ENCODE results near the gene KCNIP4. TPM values are rescaled to one million over a fixed set of nuclear protein-coding genes. Genes with fewer than 3 reads are reported as not detected.

KCNIP4 gene
- total and polyA plus RNA-seq, 2 experiments from 2014 or later, result 0.14 to 0.63 TPM

GRCh38 chr4:20992002-20992401 lies 956.6 kb downstream of the KCNIP4 start:
- H3K4me1 Mint-ChIP-seq, result peaks cover 12% of the 10 kb centered on the region; the same call in 2 of the 3 replicates
- H3K4me2 ChIP-seq, result no peak overlapping the region
- H3K27ac ChIP-seq (ENCODE audit: low read depth), result no peak overlapping the region
- H3K79me2 ChIP-seq (replicated peaks; ENCODE audit: insufficient read depth), result no peaks in the 10 kb centered on the region
- H3K4me1 ChIP-seq (ENCODE audit: insufficient read depth), result 0 out of 2 replicates have a peak, but pooled peaks cover 3% of the 10 kb centered on the region
- H3K9me2 ChIP-seq (ENCODE audit: insufficient read depth), result peaks cover 8% of the 10 kb centered on the region; the same call in 1 of the 2 replicates
- ATAC-seq, result no peak
- DNase-seq (ENCODE audit: low spot score), result no peak
- H2AFZ ChIP-seq, result no peak overlapping the region
- H3K27ac Mint-ChIP-seq, result no peak overlapping the region
- H3K36me3 ChIP-seq (ENCODE audit: insufficient read depth), result no peaks in the 10 kb centered on the region
- H3K36me3 Mint-ChIP-seq (ENCODE audit: low read depth), result no peaks in the 10 kb centered on the region
- peaks cover 3% of the 10 kb centered on the region for H3K27me3 Mint-ChIP-seq (ENCODE audit: insufficient read depth, low read depth, poor library complexity)
- no peak overlapping the region for H3K4me3 Mint-ChIP-seq
- peaks cover 3% of the 10 kb centered on the region; the same call in 2 of the 3 replicates for H3K9me3 Mint-ChIP-seq
- H3K4me3 ChIP-seq, result no peak overlapping the region
- H4K20me1 ChIP-seq (replicated peaks; ENCODE audit: insufficient read depth), result no peaks in the 10 kb centered on the region
- H3K27me3 ChIP-seq (ENCODE audit: insufficient read depth), result no peaks in the 10 kb centered on the region
- no peaks in the 10 kb centered on the region for H3F3A ChIP-seq (replicated peaks; ENCODE audit: low read depth)
- TF ChIP-seq CREB1 (CRISPR knock-in tag; IDR thresholded peaks at IDR 0.05; ENCODE audit: low read depth) (no peak), ZNF114 (CRISPR knock-in tag; IDR thresholded peaks at IDR 0.05) (no peak), ZNF331 (CRISPR knock-in tag; IDR thresholded peaks at IDR 0.05; ENCODE audit: low read depth) (no peak), POLR2AphosphoS5 (IDR thresholded peaks at IDR 0.05; ENCODE audit: low read depth) (no peak), NANOG (IDR thresholded peaks at IDR 0.05; ENCODE audit: borderline replicate concordance) (no peak), JUNB (IDR thresholded peaks at IDR 0.05; ENCODE audit: unreplicated experiment) (no peak), ZNF462 (CRISPR knock-in tag; IDR thresholded peaks at IDR 0.05) (no peak), CTCF (conservative IDR thresholded peaks at IDR 0.05; ENCODE audit: low read depth in 2 of 2) (no peak), REST (IDR thresholded peaks at IDR 0.05; ENCODE audit: unreplicated experiment) (no peak), EZH2 (IDR thresholded peaks at IDR 0.05; ENCODE audit: low read depth, unreplicated experiment) (no peak), STAT1 (IDR thresholded peaks at IDR 0.05; ENCODE audit: unreplicated experiment) (no peak), EZH2phosphoT487 (IDR thresholded peaks at IDR 0.05; ENCODE audit: unreplicated experiment) (no peak), ETS1 (IDR thresholded peaks at IDR 0.05) (no peak)
